WERI-Rb-1 (cell line): ENCODE results near the gene CTSZ.

Experiments used
- DNase-seq: peaks from one replicate; pipeline ENCODE4 v3.0.0-alpha.2; 2020
- H3K27ac ChIP-seq: fragments of 250-450 bp; sonication (Bioruptor Pico); 2 replicates; pipeline ENCODE4 v1.5.1; 2020; ENCODE audit warnings: mild to moderate bottlenecking, moderate library complexity
- H3K27me3 ChIP-seq: fragments of 250-450 bp; sonication (Bioruptor Pico); 2 replicates; pipeline ENCODE4 v1.5.1; 2021; ENCODE audit warnings: mild to moderate bottlenecking, low read depth, moderate library complexity; ENCODE audit not compliant: insufficient read depth, severe bottlenecking
- H3K36me3 ChIP-seq: fragments of 250-450 bp; sonication (Bioruptor Pico); 2 replicates; pipeline ENCODE4 v1.5.1; 2020; ENCODE audit warnings: mild to moderate bottlenecking, moderate library complexity
- H3K4me3 ChIP-seq: 2 replicates; pipeline ENCODE4 v1.5.1; 2011; ENCODE audit warnings: low read depth, mild to moderate bottlenecking, control low read depth, low read length
- H3K9me3 ChIP-seq: fragments of 250-450 bp; sonication (Bioruptor Pico); 2 replicates; pipeline ENCODE4 v1.5.1; 2021; ENCODE audit warnings: mild to moderate bottlenecking, moderate library complexity; ENCODE audit not compliant: severe bottlenecking
- TF ChIP-seq, protein P1 (sequence below): IDR thresholded peaks from 2 replicates; pipeline ENCODE4 v1.5.1; 2011; ENCODE audit warnings: low read depth, mild to moderate bottlenecking, control low read depth, inconsistent platforms, low read length

Gene CTSZ

DNA sequence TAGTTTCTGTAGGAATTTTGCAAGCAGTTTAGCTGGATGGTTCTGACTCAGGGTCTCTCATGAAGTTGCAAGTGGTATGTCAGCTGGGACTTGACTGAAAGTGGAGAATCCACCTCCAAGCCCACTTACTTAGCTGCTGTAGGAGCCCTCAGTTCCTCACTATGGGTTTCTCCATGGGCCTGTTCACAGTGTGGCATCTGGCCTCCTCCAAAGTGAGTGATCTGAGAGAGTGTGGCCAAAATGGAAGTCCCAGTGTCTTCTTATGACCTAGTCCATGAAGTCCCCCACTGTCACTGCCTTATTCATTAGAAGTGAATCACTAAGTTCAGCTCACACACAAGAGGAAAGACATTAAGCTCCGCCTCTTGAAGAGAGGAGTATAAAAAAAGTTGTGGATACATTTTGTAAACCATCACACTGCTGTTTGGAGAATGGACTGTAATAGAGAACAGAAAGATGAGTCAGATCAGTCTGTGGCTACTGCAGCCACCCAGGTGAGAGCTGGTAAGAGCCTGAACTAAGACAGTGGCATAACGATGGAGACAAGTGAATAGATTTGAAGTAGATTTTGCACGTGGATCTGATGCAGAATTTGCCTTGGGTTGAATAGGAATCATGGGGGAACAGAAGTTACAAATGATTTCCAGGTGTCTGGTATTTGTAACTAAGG lies 30.9 kb downstream of the CTSZ start:
- TF ChIP-seq, protein P1, sequence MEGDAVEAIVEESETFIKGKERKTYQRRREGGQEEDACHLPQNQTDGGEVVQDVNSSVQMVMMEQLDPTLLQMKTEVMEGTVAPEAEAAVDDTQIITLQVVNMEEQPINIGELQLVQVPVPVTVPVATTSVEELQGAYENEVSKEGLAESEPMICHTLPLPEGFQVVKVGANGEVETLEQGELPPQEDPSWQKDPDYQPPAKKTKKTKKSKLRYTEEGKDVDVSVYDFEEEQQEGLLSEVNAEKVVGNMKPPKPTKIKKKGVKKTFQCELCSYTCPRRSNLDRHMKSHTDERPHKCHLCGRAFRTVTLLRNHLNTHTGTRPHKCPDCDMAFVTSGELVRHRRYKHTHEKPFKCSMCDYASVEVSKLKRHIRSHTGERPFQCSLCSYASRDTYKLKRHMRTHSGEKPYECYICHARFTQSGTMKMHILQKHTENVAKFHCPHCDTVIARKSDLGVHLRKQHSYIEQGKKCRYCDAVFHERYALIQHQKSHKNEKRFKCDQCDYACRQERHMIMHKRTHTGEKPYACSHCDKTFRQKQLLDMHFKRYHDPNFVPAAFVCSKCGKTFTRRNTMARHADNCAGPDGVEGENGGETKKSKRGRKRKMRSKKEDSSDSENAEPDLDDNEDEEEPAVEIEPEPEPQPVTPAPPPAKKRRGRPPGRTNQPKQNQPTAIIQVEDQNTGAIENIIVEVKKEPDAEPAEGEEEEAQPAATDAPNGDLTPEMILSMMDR: no peak
- Histone ChIP-seq H3K9me3 (peaks cover 9% of the 10 kb centered on the region), H3K36me3 (no peaks in the 10 kb centered on the region), H3K27me3 (no peaks in the 10 kb centered on the region), H3K4me3 (no peak overlapping the region), H3K27ac (no peak overlapping the region)
- DNase-seq: no peak

DNA sequence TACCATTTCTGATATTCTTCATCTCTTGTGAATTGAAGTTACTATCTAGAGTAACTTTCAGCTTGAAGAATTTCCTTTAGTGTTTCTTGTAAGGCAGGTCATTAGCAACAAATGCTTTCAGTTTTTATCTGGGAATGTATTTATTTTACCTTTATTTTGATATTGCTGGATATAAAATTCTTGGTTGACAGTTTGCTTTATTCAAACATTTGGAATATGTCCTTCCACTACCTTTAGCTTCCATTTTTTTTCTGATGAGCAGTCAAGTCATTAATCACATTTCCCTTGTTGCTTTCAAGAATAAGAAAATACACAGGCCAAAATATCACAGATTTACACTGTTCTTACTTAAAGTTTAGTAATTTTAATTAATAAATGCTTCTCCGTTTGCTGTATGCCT lies 31.7 kb downstream of the CTSZ start:
- Histone ChIP-seq H3K27me3 (no peaks in the 10 kb centered on the region), H3K9me3 (peaks cover 4% of the 10 kb centered on the region), H3K4me3 (no peak overlapping the region), H3K36me3 (no peaks in the 10 kb centered on the region), H3K27ac (no peak overlapping the region)
- TF ChIP-seq, protein P1: no peak
- DNase-seq: no peak

DNA sequence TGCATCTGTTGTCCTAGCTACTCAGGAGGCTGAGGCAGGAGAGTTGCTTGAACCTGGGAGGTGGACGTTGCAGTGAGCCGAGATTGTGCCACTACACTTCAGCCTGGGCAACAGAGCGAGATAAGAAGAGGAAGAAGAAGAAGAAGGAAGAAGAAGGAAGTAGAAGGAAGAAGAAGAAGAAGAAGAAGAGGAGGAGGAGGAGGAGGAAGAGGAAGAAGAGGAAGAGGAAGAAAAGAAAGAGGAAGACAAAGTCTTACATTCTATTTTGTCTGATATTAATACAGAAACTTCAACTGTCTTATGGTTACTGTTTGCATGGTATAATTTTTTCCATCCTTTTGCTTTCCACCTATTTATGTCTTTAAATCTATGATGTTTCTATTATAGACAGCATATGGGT lies 33.2 kb downstream of the CTSZ start:
- peaks cover 8% of the 10 kb centered on the region for H3K9me3 ChIP-seq
- H3K27ac ChIP-seq: no peak overlapping the region
- no peak overlapping the region for H3K4me3 ChIP-seq
- DNase-seq: no peak
- no peaks in the 10 kb centered on the region for H3K36me3 ChIP-seq
- H3K27me3 ChIP-seq: no peaks in the 10 kb centered on the region
- TF ChIP-seq, protein P1: no peak

DNA sequence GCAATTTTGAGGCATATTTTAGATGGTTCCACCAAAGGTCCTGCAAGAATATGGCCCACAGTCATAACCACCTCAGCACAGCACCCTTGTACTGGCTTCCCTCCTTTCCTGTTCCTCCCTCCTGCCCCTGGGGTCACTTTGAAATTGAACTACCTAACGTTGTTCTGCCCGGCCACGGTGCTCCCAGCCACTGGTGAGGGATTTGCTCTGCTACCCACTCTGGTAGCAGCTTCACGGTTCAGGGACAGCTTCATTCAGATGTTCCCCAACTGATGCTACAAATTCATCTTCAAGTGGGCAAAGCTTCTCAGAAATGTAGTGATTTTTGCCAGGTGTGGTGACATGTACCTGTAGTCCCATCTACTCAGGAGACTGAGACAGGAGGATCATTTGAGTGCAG lies 33.9 kb downstream of the CTSZ start:
- Histone ChIP-seq H3K27me3 (no peaks in the 10 kb centered on the region), H3K4me3 (no peak overlapping the region), H3K9me3 (peaks cover 8% of the 10 kb centered on the region), H3K27ac (no peak overlapping the region), H3K36me3 (no peaks in the 10 kb centered on the region)
- no peak for DNase-seq
- TF ChIP-seq, protein P1: no peak

DNA sequence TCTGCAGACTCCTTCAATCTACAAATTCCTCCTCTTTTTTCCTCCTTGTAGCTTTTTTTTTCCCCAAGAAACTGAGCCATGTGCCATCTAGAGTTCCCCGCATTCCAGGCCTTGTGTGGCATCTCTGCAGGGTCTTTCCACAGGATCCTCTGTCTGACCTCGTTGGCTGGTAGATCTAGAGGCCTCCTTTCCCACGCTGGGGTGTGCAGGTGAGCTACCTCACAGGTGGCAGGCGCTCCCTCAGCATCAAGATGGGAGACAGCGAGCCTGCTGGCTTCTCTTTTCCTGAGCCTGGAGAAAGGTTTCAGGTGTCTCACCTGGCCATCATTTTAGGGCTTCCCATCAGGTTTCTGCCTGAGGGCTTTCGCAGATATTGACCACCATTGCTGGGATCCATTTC lies 35.6 kb downstream of the CTSZ start:
- Histone ChIP-seq H3K36me3 (no peaks in the 10 kb centered on the region), H3K9me3 (peaks cover 6% of the 10 kb centered on the region), H3K4me3 (no peak overlapping the region), H3K27me3 (no peaks in the 10 kb centered on the region), H3K27ac (no peak overlapping the region)
- DNase-seq: no peak
- TF ChIP-seq, protein P1: no peak

DNA sequence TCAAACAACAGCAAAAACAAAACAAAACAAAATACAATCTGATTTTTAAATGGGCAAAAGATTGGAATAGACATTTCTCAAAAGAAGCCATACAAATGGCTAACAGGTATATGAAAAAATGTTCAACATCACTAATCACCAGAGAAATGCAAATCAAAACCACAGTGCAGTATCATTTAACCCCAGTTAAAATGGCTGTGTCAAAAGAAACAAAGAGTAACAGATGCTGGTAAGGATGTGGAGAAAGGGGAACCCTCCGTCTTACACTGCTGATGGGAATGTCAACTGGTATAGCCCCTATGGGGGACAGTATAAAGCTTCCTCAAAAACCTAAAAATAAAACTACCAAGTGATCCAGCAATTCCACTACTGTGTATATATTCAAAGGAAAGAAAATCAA lies 36.9 kb downstream of the CTSZ start:
- Histone ChIP-seq H3K9me3 (peaks cover 5% of the 10 kb centered on the region), H3K36me3 (no peaks in the 10 kb centered on the region), H3K27ac (no peak overlapping the region), H3K4me3 (no peak overlapping the region), H3K27me3 (no peaks in the 10 kb centered on the region)
- no peak for DNase-seq
- TF ChIP-seq, protein P1: no peak
